ENCODE measurements around the gene FEM1B. TPM values are rescaled to one million over a fixed set of nuclear protein-coding genes. Genes with fewer than 3 reads are reported as not detected.
A peak's percentile ranks its signal among the peaks of the same experiment; 100 is the strongest.

Gene FEM1B
- total RNA-seq, 1 experiment from 2014 or later: 70.2 TPM

DNA sequence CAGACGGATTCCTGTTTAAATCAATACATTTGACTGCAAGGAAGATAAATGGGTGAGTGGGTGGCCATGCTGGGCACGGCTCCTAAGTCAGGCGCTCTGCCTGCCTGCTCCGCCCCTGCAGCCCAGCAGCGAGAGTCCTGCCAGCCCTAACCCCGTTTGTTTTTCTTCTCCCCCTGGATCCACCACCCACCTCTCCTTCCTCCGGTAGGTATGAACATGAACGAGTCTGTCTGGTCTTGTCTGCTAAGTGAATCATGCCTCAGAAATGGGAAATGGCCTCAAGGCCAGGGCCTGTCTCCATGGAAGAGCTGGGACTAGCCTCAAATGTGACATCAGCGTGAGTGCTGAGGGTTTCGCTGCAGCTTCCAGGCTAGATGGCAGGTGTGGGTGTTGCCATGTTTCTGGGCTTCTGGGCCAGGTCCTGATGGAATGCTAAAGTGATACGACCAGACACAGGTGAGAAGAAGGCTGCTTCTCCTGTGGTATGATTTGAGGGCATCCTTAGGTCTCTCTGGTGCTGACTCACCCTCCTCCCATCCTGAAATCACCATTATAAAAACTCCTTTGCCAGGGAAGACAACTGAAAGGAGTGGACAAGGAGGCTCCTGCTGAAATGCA is 5.6 kb upstream of the FEM1B start:
- TF ChIP-seq, protein P1, sequence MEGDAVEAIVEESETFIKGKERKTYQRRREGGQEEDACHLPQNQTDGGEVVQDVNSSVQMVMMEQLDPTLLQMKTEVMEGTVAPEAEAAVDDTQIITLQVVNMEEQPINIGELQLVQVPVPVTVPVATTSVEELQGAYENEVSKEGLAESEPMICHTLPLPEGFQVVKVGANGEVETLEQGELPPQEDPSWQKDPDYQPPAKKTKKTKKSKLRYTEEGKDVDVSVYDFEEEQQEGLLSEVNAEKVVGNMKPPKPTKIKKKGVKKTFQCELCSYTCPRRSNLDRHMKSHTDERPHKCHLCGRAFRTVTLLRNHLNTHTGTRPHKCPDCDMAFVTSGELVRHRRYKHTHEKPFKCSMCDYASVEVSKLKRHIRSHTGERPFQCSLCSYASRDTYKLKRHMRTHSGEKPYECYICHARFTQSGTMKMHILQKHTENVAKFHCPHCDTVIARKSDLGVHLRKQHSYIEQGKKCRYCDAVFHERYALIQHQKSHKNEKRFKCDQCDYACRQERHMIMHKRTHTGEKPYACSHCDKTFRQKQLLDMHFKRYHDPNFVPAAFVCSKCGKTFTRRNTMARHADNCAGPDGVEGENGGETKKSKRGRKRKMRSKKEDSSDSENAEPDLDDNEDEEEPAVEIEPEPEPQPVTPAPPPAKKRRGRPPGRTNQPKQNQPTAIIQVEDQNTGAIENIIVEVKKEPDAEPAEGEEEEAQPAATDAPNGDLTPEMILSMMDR (IDR thresholded peaks at IDR 0.05; ENCODE audit: unreplicated experiment): no peak
- peak; percentile 99 for DNase-seq (ENCODE audit: unreplicated experiment)
- ChIA-PET POLR2A (interaction anchor here (0.6 to 16.2 kb wide), 7 partner anchors 7 to 730 kb away, joined by 4 to 415 read pairs (median 120); partner anchors contain the start of genes FEM1B and MAP2K5), CTCF (interaction anchor here (0.7 to 1.2 kb wide), 2 partner anchors 17 to 21 kb away, joined by 3 read pairs; no protein-coding TSS in a partner anchor)
- peak overlapping the region; percentile 38 for H3K4me3 Mint-ChIP-seq (ENCODE audit: unreplicated experiment)
- H3K9me3 Mint-ChIP-seq (ENCODE audit: unreplicated experiment): no peaks in the 10 kb centered on the region
- intact Hi-C loops (cut with micrococcal nuclease): no loop called here
- peaks cover 6% of the 10 kb centered on the region for H3K36me3 Mint-ChIP-seq (ENCODE audit: insufficient read depth, unreplicated experiment)
- BruUV-seq (replicated peaks): no TSS peak
- peak overlapping the region; percentile 85 for H3K27ac Mint-ChIP-seq (ENCODE audit: low read depth, unreplicated experiment)
- H3K27me3 Mint-ChIP-seq (ENCODE audit: insufficient read depth, unreplicated experiment): no peaks in the 10 kb centered on the region
- H3K4me1 Mint-ChIP-seq (ENCODE audit: insufficient read depth, unreplicated experiment): peaks cover 61% of the 10 kb centered on the region

DNA sequence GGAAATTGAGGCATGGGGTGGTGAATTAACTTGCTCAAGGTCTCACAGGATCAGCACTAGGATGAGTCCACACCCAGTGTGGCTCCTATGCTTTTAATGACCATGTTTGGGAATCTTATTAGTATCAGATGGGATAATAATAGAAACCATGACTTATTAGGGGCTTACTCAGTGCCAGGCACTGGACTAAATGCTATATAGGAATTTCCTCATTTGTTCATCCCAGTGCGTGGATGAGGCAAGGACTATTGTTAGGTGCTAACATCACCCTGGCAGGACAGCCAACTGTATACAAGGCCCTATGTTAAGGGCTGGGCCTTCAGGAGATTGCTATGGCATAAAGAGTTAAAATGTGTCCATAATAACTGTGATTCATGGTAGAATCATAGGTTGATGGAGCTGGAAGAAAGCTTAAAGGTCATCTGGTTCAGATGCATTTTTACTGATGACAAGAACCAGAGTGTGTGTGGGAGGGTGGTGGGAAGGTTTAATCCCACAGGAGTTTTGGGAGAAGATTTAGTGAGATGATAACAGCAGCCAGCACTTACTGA is 4.7 kb upstream of the FEM1B start:
- peaks cover 6% of the 10 kb centered on the region for H3K36me3 Mint-ChIP-seq (ENCODE audit: insufficient read depth, unreplicated experiment)
- POLR2A ChIA-PET: interaction anchor here (0.9 to 16.2 kb wide), 6 partner anchors 7 to 730 kb away, joined by 3 to 415 read pairs (median 157); partner anchors contain the start of genes FEM1B and MAP2K5
- no TSS peak for BruUV-seq (replicated peaks)
- CTCF ChIA-PET: interaction anchor here (1.1 to 1.5 kb wide), 3 partner anchors 15 to 20 kb away, joined by 3 to 9 read pairs (median 5); no protein-coding TSS in a partner anchor
- peak overlapping the region; percentile 85 for H3K27ac Mint-ChIP-seq (ENCODE audit: low read depth, unreplicated experiment)
- intact Hi-C loops (cut with micrococcal nuclease): no loop called here
- no peaks in the 10 kb centered on the region for H3K9me3 Mint-ChIP-seq (ENCODE audit: unreplicated experiment)
- peak; percentile 80 for DNase-seq (ENCODE audit: unreplicated experiment)
- H3K4me1 Mint-ChIP-seq (ENCODE audit: insufficient read depth, unreplicated experiment): peaks cover 62% of the 10 kb centered on the region
- H3K4me3 Mint-ChIP-seq (ENCODE audit: unreplicated experiment): no peak overlapping the region
- no peaks in the 10 kb centered on the region for H3K27me3 Mint-ChIP-seq (ENCODE audit: insufficient read depth, unreplicated experiment)
- TF ChIP-seq, protein P1 (IDR thresholded peaks at IDR 0.05; ENCODE audit: unreplicated experiment): no peak

DNA sequence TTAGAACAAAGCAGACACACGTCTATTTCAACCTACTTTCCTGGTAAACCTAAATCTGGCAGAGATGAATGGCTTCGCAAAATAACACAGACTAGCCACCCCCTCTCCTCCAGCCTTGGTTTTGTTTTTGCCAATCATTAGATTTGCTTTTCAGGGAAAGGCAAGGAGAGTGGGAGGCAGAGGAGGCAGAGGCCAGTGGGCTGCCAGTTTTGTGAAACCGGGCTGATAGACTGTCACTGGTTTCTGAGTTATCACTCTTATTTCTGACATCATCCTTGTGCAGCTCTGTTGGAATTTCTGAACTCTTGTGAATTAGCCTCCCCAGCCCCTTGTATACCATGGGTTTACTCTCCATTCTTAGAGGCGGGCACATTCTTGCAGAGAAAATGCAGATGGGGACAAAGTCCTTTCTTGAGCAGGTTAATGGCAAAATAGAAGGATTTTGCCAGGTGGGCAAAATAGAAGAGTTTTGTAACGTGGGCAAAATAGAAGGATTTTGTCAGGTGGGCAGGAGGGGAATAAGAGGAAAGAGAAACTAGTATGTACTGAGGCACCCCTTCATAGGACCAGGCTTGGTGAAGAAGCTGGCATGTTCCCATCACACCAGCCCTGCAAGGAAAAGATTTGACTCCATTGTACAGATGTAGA is 3.2 kb upstream of the FEM1B start:
- H3K27me3 Mint-ChIP-seq (ENCODE audit: insufficient read depth, unreplicated experiment): no peaks in the 10 kb centered on the region
- intact Hi-C loops (cut with micrococcal nuclease): no loop called here
- peaks cover 52% of the 10 kb centered on the region for H3K4me1 Mint-ChIP-seq (ENCODE audit: insufficient read depth, unreplicated experiment)
- no peak overlapping the region for H3K4me3 Mint-ChIP-seq (ENCODE audit: unreplicated experiment)
- TF ChIP-seq, protein P1 (IDR thresholded peaks at IDR 0.05; ENCODE audit: unreplicated experiment): no peak
- DNase-seq (ENCODE audit: unreplicated experiment): no peak
- H3K9me3 Mint-ChIP-seq (ENCODE audit: unreplicated experiment): no peaks in the 10 kb centered on the region
- ChIA-PET CTCF (interaction anchor here (0.6 to 1.5 kb wide), 3 partner anchors 17 to 84 kb away, joined by 4 to 5 read pairs (median 4); no protein-coding TSS in a partner anchor), POLR2A (interaction anchor here (0.9 to 16.2 kb wide), 9 partner anchors 6 to 812 kb away, joined by 3 to 415 read pairs (median 6); partner anchors contain the start of gene FEM1B)
- H3K27ac Mint-ChIP-seq (ENCODE audit: low read depth, unreplicated experiment): no peak overlapping the region
- no peaks in the 10 kb centered on the region for H3K36me3 Mint-ChIP-seq (ENCODE audit: insufficient read depth, unreplicated experiment)
- no TSS peak for BruUV-seq (replicated peaks)
